ENCODE results near the gene SLC2A4RG. TPM values are rescaled to one million over a fixed set of nuclear protein-coding genes. Genes with fewer than 3 reads are reported as not detected.

The SLC2A4RG gene
- total RNA-seq, 4 donors from 2014 or later: 79.9 to 127 (median 96.2) TPM

GRCh38 chr20:63789836-63790571 lies 50.4 kb downstream of the SLC2A4RG start:
- TF ChIP-seq CTCF (IDR thresholded peaks at IDR 0.05): no peak
- TF ChIP-seq POLR2A (IDR thresholded peaks at IDR 0.05): no peak
- intact Hi-C loops (cut with DNase I; ENCODE audit: low total_unique reads): loop anchor here (10.0 kb wide), 1 partner anchor 185 kb away; the partner anchor contains the start of gene SAMD10
- no peak for DNase-seq (ENCODE audit: low spot score in 2 of 2)
- WGBS, 2 donors: 93% methylated on average over 55 to 57 of the region's 57 CpGs
- H3K4me3 ChIP-seq (ENCODE audit: low read depth, poor library complexity, severe bottlenecking): no peak overlapping the region

GRCh38 chr20:63790572-63791168 lies 51.1 kb downstream of the SLC2A4RG start:
- TF ChIP-seq CTCF (IDR thresholded peaks at IDR 0.05) (no peak), POLR2A (IDR thresholded peaks at IDR 0.05) (no peak)
- intact Hi-C loops (cut with DNase I; ENCODE audit: low total_unique reads): no loop called here
- WGBS, 2 donors: 93% methylated on average over 37 of the region's 37 CpGs
- DNase-seq (ENCODE audit: low spot score in 2 of 2): no peak
- H3K4me3 ChIP-seq (ENCODE audit: low read depth, poor library complexity, severe bottlenecking): no peak overlapping the region

- 69 to 71% methylated on average over 18 to 23 of the region's 23 CpGs for WGBS, 2 donors
- DNase-seq (ENCODE audit: low spot score in 2 of 2): no peak
- TF ChIP-seq CTCF (IDR thresholded peaks at IDR 0.05): no peak
- TF ChIP-seq POLR2A (IDR thresholded peaks at IDR 0.05): no peak
- H3K4me3 ChIP-seq (ENCODE audit: low read depth, poor library complexity, severe bottlenecking): no peak overlapping the region
- intact Hi-C loops (cut with DNase I; ENCODE audit: low total_unique reads): no loop called here
Observed at GRCh38 chr20:63791497-63792156, 52.1 kb downstream of the SLC2A4RG start.

- TF ChIP-seq CTCF (IDR thresholded peaks at IDR 0.05): no peak
- TF ChIP-seq POLR2A (IDR thresholded peaks at IDR 0.05): no peak
- 72 to 76% methylated on average over 20 of the region's 20 CpGs for WGBS, 2 donors
- H3K4me3 ChIP-seq (ENCODE audit: low read depth, poor library complexity, severe bottlenecking): no peak overlapping the region
- DNase-seq (ENCODE audit: low spot score in 2 of 2): no peak
- intact Hi-C loops (cut with DNase I; ENCODE audit: low total_unique reads): no loop called here
Observed at GRCh38 chr20:63792866-63793265, 53.3 kb downstream of the SLC2A4RG start.

Other genes with a start within 250 kb of the SLC2A4RG start
- gene EEF1A2, start 240.7 kb upstream of the SLC2A4RG start, total RNA-seq: 10 to 100 TPM; 13.3 to 26.8 (median 22.9) TPM
- gene PPDPF, start 219.0 kb upstream of the SLC2A4RG start, total RNA-seq: 100 to 1,000 TPM; 122 to 426 (median 348) TPM
- gene PTK6, start 202.4 kb upstream of the SLC2A4RG start, total RNA-seq: 100 to 1,000 TPM in 1 of 4 donors, 10 to 100 TPM in 3; 72.4 to 101 (median 79.9) TPM
- gene SRMS, start 192.0 kb upstream of the SLC2A4RG start, total RNA-seq: under 1 TPM in 3 of 4 donors, not detected in 1; 0.16 to 0.59 (median 0.37) TPM
- under 1 TPM in 2 of 4 donors, not detected in 2; 0.12 to 0.39 TPM for gene FNDC11, start 185.6 kb upstream of the SLC2A4RG start, total RNA-seq
- 10 to 100 TPM; 26.9 to 35.4 (median 28.6) TPM for gene HELZ2, start 165.5 kb upstream of the SLC2A4RG start, total RNA-seq
- gene GMEB2, start 112.7 kb upstream of the SLC2A4RG start, total RNA-seq: 10 to 100 TPM; 11.9 to 18.3 (median 13.7) TPM
- gene STMN3, start 86.4 kb upstream of the SLC2A4RG start, total RNA-seq: 10 to 100 TPM in 3 of 4 donors, 1 to 10 TPM in 1; 9.4 to 23.0 (median 12.0) TPM
- gene RTEL1, start 81.5 kb upstream of the SLC2A4RG start, total RNA-seq: 10 to 100 TPM in 3 of 4 donors, 1 to 10 TPM in 1; 8.5 to 38.3 (median 12.7) TPM
- 10 to 100 TPM in 2 of 4 donors, 1 to 10 TPM in 2; 3.0 to 49.5 (median 12.1) TPM for gene TNFRSF6B, start 43.1 kb upstream of the SLC2A4RG start, total RNA-seq
- gene ARFRP1, start 31.8 kb upstream of the SLC2A4RG start, total RNA-seq: 10 to 100 TPM; 20.7 to 42.6 (median 34.7) TPM
- gene ZGPAT, start 31.7 kb upstream of the SLC2A4RG start, total RNA-seq: 10 to 100 TPM; 34.4 to 44.7 (median 35.9) TPM
- 10 to 100 TPM; 17.8 to 26.3 (median 21.8) TPM for gene LIME1, start 3.1 kb upstream of the SLC2A4RG start, total RNA-seq
- 1 to 10 TPM; 1.2 to 6.7 (median 5.7) TPM for gene ZBTB46, start 91.5 kb downstream of the SLC2A4RG start, total RNA-seq
- not detected for gene ABHD16B, start 121.7 kb downstream of the SLC2A4RG start, total RNA-seq
- 100 to 1,000 TPM in 2 of 4 donors, 10 to 100 TPM in 2; 85.9 to 101 (median 94.7) TPM for gene TPD52L2, start 125.5 kb downstream of the SLC2A4RG start, total RNA-seq
- gene DNAJC5, start 155.3 kb downstream of the SLC2A4RG start, total RNA-seq: 10 to 100 TPM; 40.6 to 59.7 (median 49.7) TPM
- gene UCKL1, start 216.6 kb downstream of the SLC2A4RG start, total RNA-seq: 10 to 100 TPM; 28.1 to 44.3 (median 33.6) TPM
- gene ZNF512B, start 230.2 kb downstream of the SLC2A4RG start, total RNA-seq: 10 to 100 TPM; 15.3 to 19.8 (median 16.7) TPM
- gene SAMD10, start 239.9 kb downstream of the SLC2A4RG start, total RNA-seq: 10 to 100 TPM in 3 of 4 donors, 1 to 10 TPM in 1; 8.1 to 11.3 (median 10.6) TPM
- 10 to 100 TPM; 66.8 to 88.3 (median 79.1) TPM for gene PRPF6, start 241.4 kb downstream of the SLC2A4RG start, total RNA-seq

Measured in lower leg skin (tissue), 4 donors.